Esophagus muscularis mucosa (tissue), 4 donors: ENCODE data around the gene NEURL1B. TPM values are rescaled to one million over a fixed set of nuclear protein-coding genes. Genes with fewer than 3 reads are reported as not detected.
"Not testable (repeated sequence)": the region's sequence is repeated elsewhere in the genome, so short reads cannot be mapped to it uniquely, and the experiment has no call there.

Experiments
- DNase-seq: peaks from one replicate; pipeline ENCODE4 v3.0.0-alpha.2; 2017; ENCODE audit errors: extremely low spot score
- H3K27ac ChIP-seq, 4 donors: fragments of 200-600 bp; sonication (generic); replicated peaks in 1 of 4; 1 replicate in 3 of 4; 2 replicates in 1 of 4; pipeline ENCODE4 v1.5.1; 2016 to 2019; ENCODE audit warnings: mild to moderate bottlenecking in 1 of 4
- H3K27me3 ChIP-seq, 4 donors: fragments of 200-600 bp; sonication (generic); one replicate each; pipeline versions ENCODE4 v1.5.1 to v1.6.0; 2016 to 2019
- H3K36me3 ChIP-seq, 4 donors: fragments of 200-600 bp; sonication (generic); one replicate each; pipeline ENCODE4 v1.5.1; 2016 to 2019
- H3K4me1 ChIP-seq, 4 donors: fragments of 200-600 bp; sonication (generic); one replicate each; pipeline ENCODE4 v1.5.1; 2016 to 2019
- H3K4me3 ChIP-seq, 4 donors: fragments of 200-600 bp; sonication (generic); 1 replicate in 2 of 4; 2 replicates in 2 of 4; pipeline ENCODE4 v1.5.1; 2016 to 2019; ENCODE audit warnings: mild to moderate bottlenecking in 4 of 4, moderate library complexity in 1 of 4
- H3K9me3 ChIP-seq, 4 donors: fragments of 200-600 bp; sonication (generic); 1 replicate in 3 of 4; 2 replicates in 1 of 4; pipeline ENCODE4 v1.5.1; 2016 to 2019
- CTCF ChIP-seq, 3 experiments: fragments of 200-600 bp in 2 of 3; fragments of 450-650 bp in 1 of 3; sonication (generic) in 2 of 3; IDR thresholded peaks; one replicate each; pipeline ENCODE4 v1.5.1; 2017 to 2019; ENCODE audit warnings: antibody characterized with exemption in 3 of 3, mild to moderate bottlenecking in 2 of 3, moderate library complexity in 1 of 3
- EP300 ChIP-seq: sonication (generic); formaldehyde crosslinking; IDR thresholded peaks from one replicate; pipeline ENCODE4 v1.6.1; 2017; ENCODE audit warnings: antibody characterized with exemption
- POLR2A ChIP-seq: fragments of 450-650 bp; IDR thresholded peaks from one replicate; pipeline ENCODE4 v1.6.1; 2017; ENCODE audit warnings: antibody characterized with exemption, moderate library complexity, mild to moderate bottlenecking, low read depth
- POLR2AphosphoS5 ChIP-seq, 2 donors: sonication (generic); formaldehyde crosslinking; IDR thresholded peaks; one replicate each; pipeline ENCODE4 v1.6.1; 2017; ENCODE audit warnings: antibody characterized with exemption in 2 of 2
- WGBS: methylation state at CpG from one replicate; pipeline ENCODE4 v1.1.5; 2018; 5-methylcytosine and 5-hydroxymethylcytosine counted together
- intact Hi-C: fragments of 100-400 bp; cut with DNase I; formaldehyde crosslinking; loops from one replicate; pipeline ENCODE4 v1.15.1; 2023
- total RNA-seq, 4 donors: library from RNA; depleted of rRNA; stranded (reverse); fragments of >200 nt; gene quantifications; one replicate each; pipeline versions ENCODE4 v1.1.0 to v1.2.1, GENCODE V29; 2016

Gene NEURL1B
- total RNA-seq, 4 donors from 2014 or later = 34.1 to 87.1 (median 60.2) TPM

GRCh38 chr5:172597755-172598155, 43.3 kb upstream of the NEURL1B start:
- no peak for DNase-seq
- Histone ChIP-seq H3K36me3 (no peaks in the 10 kb centered on the region), H3K27me3 (no peaks in the 10 kb centered on the region), H3K4me3 (no peak overlapping the region), H3K4me1 (peaks cover 22 to 37% (median 35%) of the 10 kb centered on the region in 4 donors), H3K27ac (peak overlapping the region in 2 of 4 donors; percentile 18 to 60), H3K9me3 (no peaks in the 10 kb centered on the region)
- no peak for TF ChIP-seq POLR2A
- peak; percentile 6 to 30 for TF ChIP-seq POLR2AphosphoS5 (IDR thresholded peaks at IDR 0.05)
- intact Hi-C loops = no loop called here
- 77% methylated on average over 10 of the region's 14 CpGs for WGBS

- intact Hi-C loops = no loop called here
- no peaks in the 10 kb centered on the region for H3K27me3 ChIP-seq
- DNase-seq = no peak
- TF ChIP-seq POLR2AphosphoS5 (IDR thresholded peaks at IDR 0.05) = no peak
- TF ChIP-seq POLR2A = no peak
- TF ChIP-seq EP300 = no peak
- no peak for TF ChIP-seq CTCF (IDR thresholded peaks at IDR 0.05)
- no peak overlapping the region for H3K4me3 ChIP-seq
- H3K27ac ChIP-seq = peak overlapping the region in 3 of 4 donors; percentile 18 to 60 (median 37)
- H3K4me1 ChIP-seq = peaks cover 29 to 45% (median 39%) of the 10 kb centered on the region in 4 donors
- no peaks in the 10 kb centered on the region for H3K36me3 ChIP-seq
- 83% methylated on average over 17 of the region's 18 CpGs for WGBS
- H3K9me3 ChIP-seq = no peaks in the 10 kb centered on the region
Observed at GRCh38 chr5:172598251-172599203, 42.5 kb upstream of the NEURL1B start.

GRCh38 chr5:172599204-172599567, 41.9 kb upstream of the NEURL1B start:
- H3K4me3 ChIP-seq = no peak overlapping the region
- H3K4me1 ChIP-seq = peaks cover 33 to 51% (median 42%) of the 10 kb centered on the region in 4 donors
- no peaks in the 10 kb centered on the region for H3K36me3 ChIP-seq
- no peak for DNase-seq
- H3K9me3 ChIP-seq = no peaks in the 10 kb centered on the region
- peak overlapping the region in 1 of 4 donors; percentile 18 for H3K27ac ChIP-seq
- no peaks in the 10 kb centered on the region for H3K27me3 ChIP-seq
- intact Hi-C loops = no loop called here
- TF ChIP-seq CTCF (IDR thresholded peaks at IDR 0.05) (no peak), POLR2AphosphoS5 (IDR thresholded peaks at IDR 0.05) (no peak), EP300 (no peak), POLR2A (no peak)
- 85% methylated on average over 3 of the region's 3 CpGs for WGBS

DNA sequence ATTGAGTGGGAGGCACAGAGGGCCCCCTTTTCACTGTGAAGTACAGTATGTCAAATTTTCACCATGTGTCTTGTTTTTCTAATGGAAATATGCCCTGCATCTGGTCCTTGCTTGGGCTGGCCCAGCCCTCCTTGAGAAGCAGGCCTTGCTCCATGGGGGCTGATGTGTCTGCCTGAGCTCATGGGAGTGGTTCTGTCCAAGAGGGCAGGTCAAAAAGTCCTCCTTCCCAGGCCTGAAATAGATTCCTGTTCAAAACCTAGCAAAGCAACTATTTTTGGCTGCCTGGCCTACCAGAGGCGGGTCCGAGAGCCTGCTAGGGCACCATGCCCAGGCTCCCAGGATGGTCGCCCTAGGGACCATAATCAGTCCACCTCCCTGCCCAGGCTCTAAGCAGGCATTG, 40.5 kb upstream of the NEURL1B start:
- H3K9me3 ChIP-seq = peaks cover 0 to 3% (median under 1%) of the 10 kb centered on the region in 4 donors
- peak overlapping the region in 2 of 4 donors; percentile 7 to 20 for H3K27ac ChIP-seq
- H3K4me1 ChIP-seq = peaks cover 33 to 51% (median 42%) of the 10 kb centered on the region in 4 donors
- H3K36me3 ChIP-seq = no peaks in the 10 kb centered on the region
- DNase-seq = no peak
- H3K27me3 ChIP-seq = no peaks in the 10 kb centered on the region
- TF ChIP-seq POLR2A = no peak
- no peak for TF ChIP-seq POLR2AphosphoS5 (IDR thresholded peaks at IDR 0.05)
- TF ChIP-seq EP300 = no peak
- TF ChIP-seq CTCF (IDR thresholded peaks at IDR 0.05) = no peak
- WGBS = 83% methylated on average over 1 of the region's 3 CpGs
- H3K4me3 ChIP-seq = no peak overlapping the region
- intact Hi-C loops = no loop called here

- H3K9me3 ChIP-seq, DNase-seq, H3K4me3 ChIP-seq, H3K27me3 ChIP-seq, H3K36me3 ChIP-seq, intact Hi-C loops: not testable (repeated sequence)
- Histone ChIP-seq H3K4me1 (peaks cover 33 to 51% (median 42%) of the 10 kb centered on the region in 4 donors), H3K27ac (peak overlapping the region; percentile 2 to 78 (median 74))
- 88% methylated on average over 7 of the region's 7 CpGs for WGBS
Observed at GRCh38 chr5:172601576-172601975, 39.5 kb upstream of the NEURL1B start.
